Measurements from ENCODE around the gene ATG4C. TPM values are rescaled to one million over a fixed set of nuclear protein-coding genes. Genes with fewer than 3 reads are reported as not detected.

Gene ATG4C
- total and polyA plus RNA-seq, 2 of the 13 experiments (the other 11 are each of a cell fraction or from before 2014, with no cell fraction given): 4.0 to 11.2 TPM

DNA sequence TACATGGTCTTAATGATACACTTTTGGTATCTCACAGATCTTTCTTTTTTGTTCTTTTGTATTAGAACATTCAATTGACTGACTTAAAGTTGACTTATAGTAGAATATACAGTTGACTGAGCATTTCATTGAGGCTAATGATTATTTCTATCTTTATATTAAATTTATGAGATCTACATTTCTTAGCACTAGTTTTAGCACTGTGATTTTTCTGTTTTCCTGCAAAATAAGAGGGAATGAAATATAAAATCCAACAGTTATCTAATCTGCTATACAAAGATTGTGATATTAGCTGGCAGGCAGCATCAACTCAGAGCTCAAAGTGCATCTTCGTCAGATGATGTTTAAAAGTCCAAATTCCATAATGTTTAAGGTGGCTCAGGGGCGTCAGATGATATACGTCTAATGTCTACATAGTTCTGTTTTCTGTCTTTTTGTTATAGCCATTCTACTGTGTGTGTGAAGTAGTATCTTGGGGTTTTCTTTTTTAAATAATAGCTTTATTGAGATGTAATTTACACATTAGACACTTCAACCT is 85.4 kb downstream of the ATG4C start (continued):
- TF ChIP-seq ARID5B (CRISPR knock-in tag; IDR thresholded peaks at IDR 0.05): peak; percentile 77
- 0 out of 2 replicates have a peak, but pooled peaks have one; percentile 13 for TF ChIP-seq MED1 (CRISPR knock-in tag; IDR thresholded peaks at IDR 0.05)
- TF ChIP-seq ZBTB20 (CRISPR knock-in tag; IDR thresholded peaks at IDR 0.05; ENCODE audit: borderline replicate concordance, low read depth): peak; percentile 74; the same call in 1 of the 2 replicates
- TF ChIP-seq YEATS2 (CRISPR knock-in tag; IDR thresholded peaks at IDR 0.05; ENCODE audit: borderline replicate concordance): no peak
- TF ChIP-seq TEAD3 (CRISPR knock-in tag; optimal IDR thresholded peaks at IDR 0.05; ENCODE audit: borderline replicate concordance): peak; percentile 43

DNA sequence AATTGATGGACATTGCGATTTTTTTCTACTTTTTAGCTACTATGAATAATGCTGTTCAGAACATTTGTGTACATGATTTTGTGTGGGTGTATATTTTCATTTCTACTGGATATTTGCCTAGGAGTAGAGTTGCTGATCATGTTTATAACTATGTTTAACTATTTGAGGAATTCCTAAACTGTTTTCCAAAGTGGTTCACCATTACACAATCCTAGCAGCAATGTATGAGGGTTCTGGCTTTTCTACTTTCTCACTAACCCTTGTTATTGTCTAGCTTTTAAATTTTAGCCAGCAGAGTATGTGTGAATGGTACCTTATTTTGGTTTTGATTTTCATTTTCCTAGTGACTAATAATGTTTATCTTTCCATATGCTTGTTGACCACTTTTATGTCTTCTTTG is 86.2 kb downstream of the ATG4C start:
- DNase-seq (ENCODE audit: low spot score) (peak; percentile 8), ATAC-seq (no peak), FAIRE-seq (peak; percentile 18)
- ChIA-PET CTCF (ENCODE audit: low intra/inter-chr PET ratio, low total read pairs) (no interaction called here), POLR2A (no interaction called here)
- Histone ChIP-seq H3K79me2 (ENCODE audit: insufficient read depth, low read length) (no peaks in the 10 kb centered on the region), H3K9me3 (ENCODE audit: low read length) (no peaks in the 10 kb centered on the region), H3K9ac (ENCODE audit: insufficient read depth, low read depth, low read length) (no peak overlapping the region), H3K27me3 (ENCODE audit: control insufficient read depth in 1 of 2, insufficient read depth in 2 of 2, low read length in 2 of 2) (no peaks in the 10 kb centered on the region), H3K4me2 (ENCODE audit: low read depth, low read length) (no peak overlapping the region), H3K36me3 (replicated peaks in 1 of 2; ENCODE audit: control insufficient read depth in 1 of 2, insufficient read depth in 2 of 2, low read length in 2 of 2) (no peaks in the 10 kb centered on the region), H3K4me1 (ENCODE audit: insufficient read depth, low read length) (peaks cover 27% of the 10 kb centered on the region), H3K4me3 (replicated peaks in 1 of 3; ENCODE audit: insufficient read depth in 1 of 3, low read depth in 2 of 3, low read length in 3 of 3) (no peak overlapping the region), H4K20me1 (ENCODE audit: insufficient read depth, low read length) (no peaks in the 10 kb centered on the region), H3K27ac (ENCODE audit: extremely low read length, insufficient read depth, low read length) (no peak overlapping the region), H2AFZ (ENCODE audit: low read length) (no peak overlapping the region)
- BruUV-seq (replicated peaks): no TSS peak
- in situ Hi-C loops (cut with HindIII; ENCODE audit: extremely low pct_ligation_motif_present, low pct_unique_long_range_greater_than_20kb) (no loop called here), intact Hi-C loops (cut with micrococcal nuclease; ENCODE audit: unreplicated experiment) (no loop called here)
- 94% methylated on average over 1 of the region's 1 CpG for whole genome bisulfite sequencing (ENCODE audit: low lambda C conversion rate)
- TF ChIP-seq CEBPB (IDR thresholded peaks at IDR 0.05; ENCODE audit: borderline replicate concordance, low read depth, low read length) (0 out of 2 replicates have a peak, but pooled peaks have one; percentile 5), HCFC1 (IDR thresholded peaks at IDR 0.05; ENCODE audit: low read depth, low read length) (no peak), ASH2L (IDR thresholded peaks at IDR 0.05; ENCODE audit: insufficient read length, low read depth, low read length) (no peak), FOXK2 (IDR thresholded peaks at IDR 0.05) (no peak), SNRNP70 (IDR thresholded peaks at IDR 0.05; ENCODE audit: low read depth, low read length) (no peak), ZNF652 (CRISPR knock-in tag; IDR thresholded peaks at IDR 0.05; ENCODE audit: borderline replicate concordance, low read depth) (peak; percentile 60; the same call in 1 of the 2 replicates)
- TF ChIP-seq, protein P1, sequence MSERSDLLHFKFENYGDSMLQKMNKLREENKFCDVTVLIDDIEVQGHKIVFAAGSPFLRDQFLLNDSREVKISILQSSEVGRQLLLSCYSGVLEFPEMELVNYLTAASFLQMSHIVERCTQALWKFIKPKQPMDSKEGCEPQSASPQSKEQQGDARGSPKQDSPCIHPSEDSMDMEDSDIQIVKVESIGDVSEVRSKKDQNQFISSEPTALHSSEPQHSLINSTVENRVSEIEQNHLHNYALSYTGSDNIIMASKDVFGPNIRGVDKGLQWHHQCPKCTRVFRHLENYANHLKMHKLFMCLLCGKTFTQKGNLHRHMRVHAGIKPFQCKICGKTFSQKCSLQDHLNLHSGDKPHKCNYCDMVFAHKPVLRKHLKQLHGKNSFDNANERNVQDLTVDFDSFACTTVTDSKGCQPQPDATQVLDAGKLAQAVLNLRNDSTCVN (CRISPR knock-in tag; IDR thresholded peaks at IDR 0.05; ENCODE audit: borderline replicate concordance): no peak
- TF ChIP-seq, protein P2, sequence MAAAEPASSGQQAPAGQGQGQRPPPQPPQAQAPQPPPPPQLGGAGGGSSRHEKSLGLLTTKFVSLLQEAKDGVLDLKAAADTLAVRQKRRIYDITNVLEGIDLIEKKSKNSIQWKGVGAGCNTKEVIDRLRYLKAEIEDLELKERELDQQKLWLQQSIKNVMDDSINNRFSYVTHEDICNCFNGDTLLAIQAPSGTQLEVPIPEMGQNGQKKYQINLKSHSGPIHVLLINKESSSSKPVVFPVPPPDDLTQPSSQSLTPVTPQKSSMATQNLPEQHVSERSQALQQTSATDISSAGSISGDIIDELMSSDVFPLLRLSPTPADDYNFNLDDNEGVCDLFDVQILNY (CRISPR knock-in tag; conservative IDR thresholded peaks at IDR 0.05): no peak
